Putamen (tissue), 1 donor: Measurements from ENCODE around the gene PAM.
"Not testable (repeated sequence)": the region's sequence is repeated elsewhere in the genome, so short reads cannot be mapped to it uniquely, and the experiment has no call there.

Source experiments
- DNase-seq: peaks from one replicate; pipeline ENCODE4 v3.0.0-alpha.2; 2016; ENCODE audit warnings: low spot score

PAM gene

DNA sequence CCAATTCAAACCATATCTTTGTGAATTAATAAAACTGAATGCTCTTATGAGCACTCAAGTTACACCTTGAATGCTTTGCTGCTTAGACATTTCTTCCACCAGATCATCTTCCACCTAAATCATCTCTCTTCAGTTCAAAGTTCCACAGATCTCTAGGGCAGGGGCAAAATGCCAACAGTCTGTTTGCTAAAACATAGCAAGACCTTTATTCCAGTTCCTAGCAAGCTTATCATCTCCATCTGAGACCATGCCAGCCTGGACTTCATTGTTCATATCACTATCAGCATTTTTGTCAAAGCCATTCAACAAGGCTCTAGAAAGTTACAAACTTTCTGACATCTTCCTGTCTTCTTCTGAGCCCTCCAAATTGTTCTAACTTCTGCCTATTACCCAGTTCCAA is 245.0 kb downstream of the PAM start:
- DNase-seq: no peak

DNA sequence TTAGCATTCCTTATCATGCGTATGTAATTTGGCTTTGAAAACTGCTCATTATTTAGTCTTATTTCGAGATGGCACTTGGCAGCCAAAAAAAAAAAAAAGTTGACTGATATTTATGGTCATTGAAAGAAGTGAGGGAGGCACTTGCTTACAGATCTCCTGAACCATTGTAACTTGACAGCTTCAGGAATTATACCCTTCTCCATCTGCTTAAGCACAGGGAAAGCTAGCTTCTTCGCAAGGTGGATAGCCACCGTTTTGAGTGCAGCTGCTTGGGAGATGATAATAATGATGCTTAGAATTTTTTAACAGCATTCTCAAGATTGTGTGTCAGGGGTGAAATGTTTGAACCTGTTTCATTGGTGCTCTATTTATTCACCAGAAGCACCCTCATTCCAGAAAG is 248.8 kb downstream of the PAM start:
- no peak for DNase-seq

DNA sequence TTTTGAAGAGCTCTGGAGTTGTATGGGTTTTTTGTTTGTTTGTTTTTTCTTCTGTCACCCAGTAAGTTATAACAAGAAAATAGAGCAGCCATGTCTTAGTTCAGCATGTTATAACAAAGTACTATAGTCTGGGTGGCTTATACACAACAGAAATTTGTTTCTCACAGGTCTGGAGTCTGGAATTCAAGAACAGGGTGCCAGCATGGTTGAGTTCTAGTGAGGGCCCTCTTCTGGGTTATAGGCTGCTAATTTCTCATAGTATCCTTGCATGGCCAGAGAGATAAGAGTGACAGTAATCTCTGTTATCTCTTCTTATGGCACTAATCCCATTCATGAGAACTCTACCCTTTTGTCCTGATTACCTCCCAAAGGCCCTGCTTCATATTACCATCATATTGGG is 250.2 kb downstream of the PAM start:
- DNase-seq: no peak

DNA sequence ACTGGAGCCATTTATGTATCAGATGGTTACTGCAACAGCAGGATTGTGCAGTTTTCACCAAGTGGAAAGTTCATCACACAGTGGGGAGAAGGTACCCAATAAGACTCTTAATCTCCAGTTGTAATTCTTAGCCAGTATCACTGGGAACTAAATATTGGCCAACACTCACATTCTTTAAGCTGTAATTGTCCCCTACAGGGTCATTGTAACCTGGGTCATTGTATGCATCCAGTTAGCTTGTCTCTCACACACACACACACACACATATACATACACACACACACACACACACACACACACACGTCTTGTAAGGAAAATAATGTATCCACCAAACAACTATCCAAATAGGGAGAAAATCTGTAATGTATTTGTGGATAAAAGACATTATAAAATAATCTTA is 251.8 kb downstream of the PAM start:
- DNase-seq: no peak

DNA sequence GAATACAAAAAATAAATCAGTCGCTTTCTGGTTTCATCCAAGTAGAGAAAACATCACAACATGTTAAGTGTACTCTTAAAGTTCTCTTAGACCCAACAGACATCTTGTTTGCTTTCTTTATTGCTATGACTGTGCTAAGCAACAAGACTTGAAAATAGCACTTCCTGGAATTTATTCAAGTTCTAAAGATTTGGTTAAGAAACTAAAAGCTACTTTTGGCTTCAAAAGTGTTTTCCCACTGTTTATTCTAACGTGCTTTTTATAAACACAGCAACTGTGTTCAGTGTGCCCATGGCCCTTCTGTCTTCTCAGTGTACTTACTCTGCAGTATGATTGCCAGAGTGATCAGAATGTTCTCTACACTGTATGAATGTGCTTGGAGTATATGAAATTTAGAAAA is 255.1 kb downstream of the PAM start:
- no peak for DNase-seq

DNA sequence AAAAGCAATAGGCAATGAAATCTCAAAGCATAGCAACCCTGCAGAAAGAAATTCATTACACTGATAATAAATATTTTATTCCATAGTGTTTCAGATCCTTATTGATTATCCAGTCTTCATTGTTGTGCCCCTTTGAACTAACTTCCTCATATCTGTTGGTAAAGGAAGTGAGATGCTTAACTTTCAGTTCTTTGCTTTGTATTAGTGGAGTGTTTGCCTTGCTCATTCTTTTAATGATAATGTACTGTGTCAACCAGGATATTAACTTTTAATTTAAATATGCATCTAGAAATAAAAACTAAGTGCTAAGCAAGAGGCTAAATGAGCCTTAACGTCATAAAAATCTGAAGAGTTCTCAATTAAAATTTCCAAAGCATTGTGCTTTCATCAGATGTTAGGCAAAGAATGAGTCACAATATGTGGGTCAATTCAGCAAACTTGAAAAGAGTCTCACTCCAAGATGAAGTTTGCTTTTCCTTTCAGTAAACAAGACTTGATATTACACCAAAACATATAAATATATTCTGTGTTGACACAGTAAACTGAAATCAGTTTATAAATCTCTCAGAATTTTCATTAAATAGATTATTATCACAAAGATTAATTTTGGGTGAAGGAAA is 258.9 kb downstream of the PAM start:
- no peak for DNase-seq

DNA sequence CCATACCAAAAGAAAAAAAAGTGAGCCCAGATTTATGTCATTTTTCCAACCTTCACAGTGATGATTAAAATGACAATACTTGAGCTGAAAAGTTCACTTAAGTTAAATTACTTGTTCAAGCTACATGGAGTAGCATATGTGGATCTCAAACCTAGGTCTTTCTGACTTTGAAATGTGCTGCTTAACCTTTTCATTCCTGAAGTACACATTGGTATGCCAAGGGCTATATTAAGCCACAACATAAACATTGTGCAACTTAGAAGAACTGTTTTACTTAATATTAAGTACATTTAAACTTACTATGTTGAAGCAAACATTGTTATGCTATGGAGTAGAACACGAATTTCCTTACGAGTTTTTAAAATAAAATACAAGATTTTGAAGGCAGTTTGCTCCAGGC is 259.9 kb downstream of the PAM start:
- no peak for DNase-seq

DNA sequence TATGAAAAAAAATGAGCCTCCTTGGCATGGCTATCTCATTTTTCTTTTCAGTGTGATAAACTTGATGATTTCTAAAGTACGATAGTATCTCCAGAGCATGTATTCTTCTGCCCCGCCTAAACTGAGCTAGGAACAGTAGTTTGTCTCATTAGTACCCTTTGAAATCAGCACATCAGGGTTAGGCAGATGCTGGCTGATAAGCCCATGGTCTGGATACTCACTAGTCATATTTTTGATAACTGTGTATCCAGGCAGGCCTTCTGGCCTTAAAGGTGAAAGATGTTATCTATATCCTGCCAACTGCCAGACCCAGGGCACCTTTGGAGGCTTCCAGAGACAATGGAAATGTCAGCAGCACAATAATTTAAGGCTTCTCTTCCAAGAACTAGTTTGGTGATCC is 261.1 kb downstream of the PAM start:
- no peak for DNase-seq

DNA sequence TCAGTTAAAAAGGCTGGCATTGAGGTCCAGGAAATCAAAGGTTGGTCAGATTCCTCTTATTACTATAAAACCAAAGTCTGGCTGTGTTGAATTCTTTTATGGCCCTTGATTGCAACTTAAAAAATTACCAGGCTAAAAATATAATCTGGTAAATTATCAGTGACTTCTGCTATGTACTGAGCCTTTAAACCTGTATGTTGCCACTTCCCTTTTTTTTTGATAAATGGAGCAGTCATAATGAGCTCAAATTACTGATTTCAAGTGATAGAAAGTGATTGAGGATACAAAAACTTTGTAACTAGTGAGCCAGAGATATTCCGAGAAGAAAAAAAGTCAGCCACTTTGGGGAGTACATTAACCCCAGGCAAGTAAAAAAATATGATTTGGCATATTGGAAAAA is 264.7 kb downstream of the PAM start:
- no peak for DNase-seq

DNA sequence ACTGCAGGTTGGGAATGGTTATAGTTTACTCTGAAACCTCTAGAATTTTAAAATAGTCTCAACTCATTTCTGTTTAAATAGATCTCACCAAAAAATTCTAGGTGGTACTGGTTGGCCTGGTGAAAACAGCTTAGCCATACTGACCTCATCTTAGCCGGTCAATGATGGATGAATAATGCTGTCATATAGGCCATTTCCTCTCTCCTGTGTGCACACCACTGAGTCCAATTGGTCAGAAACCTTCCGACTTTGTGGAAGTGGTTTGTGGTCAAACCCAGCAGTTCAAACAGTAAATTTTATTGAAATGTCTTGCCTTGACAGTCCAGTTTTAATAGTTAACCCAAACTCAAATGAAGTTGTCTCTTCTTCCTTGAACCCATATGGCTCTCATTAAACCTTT is 266.2 kb downstream of the PAM start:
- no peak for DNase-seq

DNA sequence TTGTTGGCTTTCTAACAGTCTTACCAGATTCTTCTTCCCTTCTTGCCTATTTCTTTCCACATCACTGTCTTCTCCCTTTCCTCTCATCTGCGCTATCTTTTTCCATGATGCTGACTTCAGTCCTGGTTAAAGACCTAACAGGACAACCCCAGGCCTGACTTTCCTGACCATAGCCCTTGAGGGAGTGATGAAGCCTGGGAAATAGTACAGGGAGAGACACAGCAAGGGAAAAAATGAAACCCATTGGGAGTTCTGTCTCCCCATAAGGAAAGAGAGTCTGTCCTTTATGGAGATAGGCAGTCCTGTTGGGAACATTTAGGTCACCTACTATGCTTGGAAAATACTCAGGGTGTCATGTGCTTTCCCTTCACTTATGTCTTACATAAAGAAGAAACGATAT is 272.2 kb downstream of the PAM start:
- DNase-seq: no peak

DNA sequence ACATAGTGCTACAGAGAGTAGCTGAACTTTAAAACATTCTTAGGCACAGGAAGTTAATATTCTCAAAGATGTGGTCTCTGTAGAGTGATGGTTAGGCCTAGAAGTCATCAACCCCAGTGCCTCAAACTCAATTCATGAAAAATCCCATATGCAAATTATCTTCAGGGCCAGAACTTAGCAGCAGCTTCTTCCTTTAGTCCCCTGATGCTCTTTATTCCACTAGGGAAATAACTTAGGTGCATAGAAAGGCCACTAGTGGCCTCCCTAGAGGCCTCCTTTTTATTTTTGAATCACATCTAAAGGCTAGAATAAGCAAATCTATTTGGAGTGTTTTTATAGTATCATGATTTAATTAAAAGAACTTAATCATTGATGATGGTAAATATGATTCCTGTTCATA is 276.5 kb downstream of the PAM start:
- DNase-seq: no peak

DNA sequence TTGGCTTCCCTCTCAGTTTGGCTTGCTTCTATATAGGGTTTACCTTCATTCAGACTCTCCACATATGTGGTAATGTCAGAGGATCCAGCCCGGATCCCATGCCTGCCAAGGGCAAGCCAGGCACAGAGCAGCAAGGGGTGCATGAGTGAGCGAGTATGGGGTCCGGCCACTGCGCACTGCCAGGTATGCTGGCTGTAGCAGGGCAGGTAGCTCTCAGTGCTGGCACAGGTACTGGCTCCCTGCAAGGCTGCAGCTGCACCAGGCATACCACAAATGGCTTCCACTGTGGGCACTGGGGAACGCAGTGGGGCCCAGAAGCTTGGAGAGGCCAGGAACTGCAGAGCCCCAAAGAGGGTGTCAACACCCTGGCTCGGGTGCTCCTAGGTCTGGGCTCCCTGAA is 278.6 kb downstream of the PAM start:
- no peak for DNase-seq

DNA sequence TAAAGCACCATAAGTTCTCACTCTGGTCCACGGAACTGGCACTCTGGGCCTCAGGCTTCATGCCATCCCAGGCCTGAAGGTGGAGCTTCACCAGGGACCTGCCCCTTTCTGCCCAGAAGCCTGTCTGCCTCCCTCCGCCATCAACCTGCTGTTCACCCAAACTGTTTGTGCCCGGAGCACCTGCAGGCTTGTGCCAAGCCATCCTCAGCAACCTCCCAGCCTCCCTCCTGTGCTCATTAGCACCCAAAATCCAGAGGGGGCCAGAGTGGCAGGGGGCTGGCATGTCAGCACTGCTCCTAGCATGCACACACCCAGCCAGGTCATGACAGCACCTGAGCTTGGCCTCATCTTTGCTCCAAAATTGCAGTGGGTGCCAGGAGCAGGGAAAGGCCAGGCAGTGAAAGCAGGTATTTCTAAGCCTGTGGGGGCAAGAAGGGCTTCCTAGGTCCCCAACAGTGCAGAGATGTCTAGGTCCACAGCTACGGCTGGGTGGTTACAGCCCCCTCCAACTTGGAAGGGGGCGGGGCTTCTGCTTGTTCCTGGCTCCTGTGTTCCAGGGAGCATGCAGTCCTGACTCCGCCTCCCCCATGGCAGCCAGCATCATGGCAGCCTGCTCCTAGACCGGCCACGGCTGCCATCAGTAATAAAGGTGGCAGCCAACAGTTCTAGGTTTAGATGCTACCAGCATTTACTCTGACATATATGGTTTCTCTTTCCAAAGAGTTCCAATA is 279.7 kb downstream of the PAM start:
- DNase-seq: no peak

DNA sequence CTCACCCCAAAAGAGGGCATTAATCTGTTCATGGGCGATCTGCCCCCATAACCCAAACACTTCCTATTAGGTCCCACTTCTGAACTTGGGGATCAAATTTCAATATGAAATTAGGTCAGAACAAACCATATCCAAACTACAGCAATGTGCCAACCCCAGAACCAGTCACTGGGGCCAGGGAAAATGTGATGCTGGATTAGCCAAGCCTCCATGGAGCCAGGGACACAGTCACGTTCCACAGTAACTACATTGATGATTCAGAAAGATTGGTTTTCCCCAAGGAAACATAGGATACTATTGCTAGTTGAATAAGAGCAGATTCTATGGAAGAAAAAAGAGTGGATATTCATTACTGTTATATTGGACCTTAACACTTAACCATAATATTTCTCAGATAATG is 280.6 kb downstream of the PAM start:
- no peak for DNase-seq

DNA sequence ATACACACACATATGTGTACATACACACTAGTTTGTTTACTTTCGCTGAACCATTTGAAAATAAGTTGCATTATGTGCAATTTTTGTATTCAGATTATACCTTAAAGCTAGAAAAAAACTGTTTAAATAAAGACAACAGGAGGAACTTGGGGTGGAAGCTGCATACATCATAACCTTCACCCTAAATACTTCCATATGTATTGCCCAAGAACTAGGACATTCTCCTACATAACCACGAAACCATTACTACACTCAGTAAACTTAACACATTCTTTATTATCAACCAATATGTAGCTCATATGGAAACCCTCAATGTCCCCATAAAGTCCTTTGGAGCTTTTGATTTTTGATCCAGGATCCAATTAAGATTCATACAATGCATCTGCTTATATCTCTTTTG is 281.5 kb downstream of the PAM start:
- no peak for DNase-seq

DNA sequence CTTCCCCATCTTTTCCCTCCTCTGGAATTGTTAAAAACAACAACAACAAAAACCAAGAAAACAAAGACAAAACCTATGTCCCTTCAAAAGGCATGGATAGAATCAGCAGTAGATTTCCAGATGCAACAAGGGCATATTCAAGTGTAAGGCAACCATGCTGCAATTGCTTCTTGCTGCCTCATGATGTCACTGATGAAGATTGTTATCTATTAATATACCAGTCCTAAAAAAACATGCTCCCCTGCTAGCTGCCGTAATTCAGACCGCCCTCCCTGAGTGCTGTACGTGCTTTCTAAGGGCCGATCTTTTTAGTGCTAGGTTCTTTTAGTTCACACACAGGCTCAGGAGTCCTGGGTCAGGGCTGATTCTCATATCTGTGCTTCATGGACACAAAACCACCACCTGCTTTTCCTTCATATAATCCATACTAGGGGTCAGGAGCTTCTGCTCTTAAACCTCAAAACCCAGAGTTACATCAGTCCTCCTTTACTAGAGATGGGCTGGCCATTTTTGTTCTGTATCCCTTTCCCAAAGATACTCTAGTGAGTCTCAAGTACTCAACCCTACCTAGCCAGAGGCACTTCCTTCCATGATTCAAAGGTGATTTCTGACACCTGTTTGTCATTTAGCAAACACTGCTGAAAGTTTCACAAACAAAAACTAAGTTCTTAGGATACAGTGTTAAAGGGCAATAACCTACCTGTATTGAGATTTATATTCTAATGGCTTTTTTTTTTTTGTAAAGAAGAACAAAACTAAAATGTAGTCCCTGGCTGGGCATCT is 282.8 kb downstream of the PAM start:
- no peak for DNase-seq

DNA sequence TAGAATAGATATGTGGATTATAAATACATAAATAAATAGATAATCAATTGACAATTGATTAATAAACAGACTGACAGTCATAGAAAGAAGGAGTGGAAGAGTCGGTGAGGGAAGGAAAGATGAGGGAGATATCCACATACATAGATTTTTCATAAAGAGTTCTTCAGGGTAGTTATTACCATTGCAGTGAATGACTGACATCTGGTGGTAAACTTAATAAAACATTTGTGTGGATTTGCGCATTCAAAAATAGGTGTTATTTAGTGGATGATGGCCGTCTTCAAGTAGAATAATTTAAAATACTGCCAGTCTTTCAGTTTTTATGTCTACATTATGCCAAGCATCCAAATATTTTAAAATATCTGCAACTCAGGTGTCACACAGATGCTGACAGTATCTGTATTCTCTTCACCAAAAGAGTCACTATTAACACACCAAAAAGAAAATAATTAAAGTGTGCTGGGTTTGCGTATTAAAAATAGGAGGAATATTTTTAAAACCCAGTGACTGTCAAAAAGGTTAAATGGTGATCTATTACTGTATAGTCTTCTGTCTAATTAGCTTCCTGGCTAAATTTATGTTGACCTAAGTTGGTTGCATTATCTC is 286.1 kb downstream of the PAM start:
- no peak for DNase-seq

DNA sequence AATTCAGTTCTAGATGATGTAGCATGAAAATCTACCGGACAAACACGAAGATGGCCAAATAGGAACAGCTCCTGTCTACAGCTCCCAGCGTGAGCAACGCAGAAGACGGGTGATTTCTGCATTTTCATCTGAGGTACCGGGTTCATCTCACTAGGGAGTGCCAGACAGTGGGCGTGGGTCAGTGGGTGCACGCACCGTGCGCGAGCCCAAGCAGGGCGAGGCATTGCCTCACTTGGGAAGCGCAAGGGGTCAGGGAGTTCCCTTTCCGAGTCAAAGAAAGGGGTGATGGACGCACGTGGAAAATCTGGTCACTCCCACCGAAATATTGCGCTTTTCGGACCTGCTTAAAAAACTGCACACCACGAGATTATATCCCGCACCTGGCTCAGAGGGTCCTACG is 291.6 kb downstream of the PAM start:
- not testable (repeated sequence) for DNase-seq

DNA sequence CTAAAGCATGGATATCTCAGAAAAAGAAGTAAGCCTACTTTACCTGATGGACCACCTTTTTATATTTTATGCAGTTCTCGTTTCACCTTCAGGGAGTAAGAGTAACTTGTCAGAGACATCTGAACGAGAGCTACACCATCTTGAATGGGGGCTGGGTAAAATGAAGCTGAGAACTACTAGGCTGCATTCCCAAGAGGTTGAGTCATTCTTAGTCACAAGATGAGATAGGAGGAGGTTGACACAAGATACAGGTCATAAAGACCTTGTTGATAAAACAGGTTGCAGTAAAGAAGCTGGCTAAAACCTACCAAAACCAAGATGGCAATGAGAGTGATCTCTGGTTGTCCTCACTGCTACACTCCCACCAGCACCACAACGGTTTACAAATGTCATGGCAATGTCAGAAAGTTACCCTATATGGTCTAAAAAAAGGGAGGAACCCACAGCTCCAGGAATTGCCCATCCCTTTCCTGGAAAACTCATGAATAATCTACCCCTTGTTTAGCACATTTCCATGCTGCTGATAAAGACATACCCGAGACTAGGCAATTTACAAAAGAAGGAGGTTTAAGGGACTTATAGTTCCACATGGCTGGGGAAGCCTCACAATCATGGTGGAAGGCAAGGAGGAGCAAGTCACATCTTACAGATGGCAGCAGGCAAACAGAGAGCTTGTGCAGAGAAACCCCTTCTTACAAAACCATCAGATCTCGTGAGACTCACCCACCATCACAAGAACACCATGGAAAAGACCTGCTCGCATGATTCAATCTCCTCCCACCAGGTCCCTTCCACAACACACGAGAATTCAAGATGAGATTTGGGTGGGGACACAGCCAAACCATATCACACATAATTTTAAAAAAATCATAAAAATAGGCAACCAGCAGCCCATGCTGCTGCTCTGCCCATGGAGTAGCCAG is 302.4 kb downstream of the PAM start:
- DNase-seq: no peak

DNA sequence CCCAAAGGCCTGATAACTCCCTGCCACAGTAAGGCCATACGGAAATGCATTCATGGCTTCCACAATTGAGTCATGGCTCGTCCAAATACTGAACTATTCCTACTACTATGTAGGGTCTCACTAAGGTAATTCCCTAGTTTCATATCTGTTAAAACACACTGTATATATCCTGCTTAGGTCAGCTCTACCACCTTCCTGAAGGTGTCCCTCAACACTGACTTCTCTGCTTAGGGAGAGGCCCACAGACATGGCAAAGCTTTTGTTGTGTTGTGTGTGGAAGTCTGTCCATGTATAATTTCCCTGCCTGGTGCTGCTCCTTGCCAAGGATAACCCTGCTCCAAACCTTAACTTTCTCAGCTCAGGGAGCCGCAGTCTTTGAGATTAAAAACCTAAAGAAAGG is 304.4 kb downstream of the PAM start:
- no peak for DNase-seq

DNA sequence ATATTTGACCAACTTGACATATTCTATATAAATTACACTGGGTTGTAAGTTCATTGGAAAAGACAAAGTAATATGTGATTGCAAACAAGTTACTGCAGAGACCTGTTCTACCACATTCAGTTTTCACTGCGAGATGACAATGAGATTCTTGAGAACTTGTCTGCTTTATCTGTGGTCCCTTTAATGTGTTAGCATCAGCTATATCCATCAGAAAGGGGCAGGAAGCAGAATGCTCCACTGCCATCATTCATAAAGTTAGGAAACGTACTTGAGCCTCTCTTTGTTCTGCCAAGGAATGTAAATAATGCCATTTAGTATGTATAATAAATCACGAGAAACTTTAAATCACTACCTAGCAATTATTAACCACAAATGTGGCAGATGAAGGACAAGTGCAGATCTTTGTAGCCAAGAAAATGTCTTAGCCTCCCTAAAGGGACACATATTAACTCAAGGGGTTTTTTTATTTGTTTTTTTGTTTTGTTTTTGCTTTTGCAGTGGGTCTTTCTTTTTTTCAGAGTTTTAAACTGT is 305.4 kb downstream of the PAM start:
- DNase-seq: no peak
